Mesendoderm (in vitro differentiated cells): Measurements from ENCODE around the gene SPINDOC. TPM values are rescaled to one million over a fixed set of nuclear protein-coding genes. Genes with fewer than 3 reads are reported as not detected.

Experiments used
- DNase-seq: peaks from one replicate; pipeline ENCODE4 v3.0.0; 2013
- H2AK5ac ChIP-seq: 2 replicates; pipeline ENCODE4 v1.6.1; 2013; ENCODE audit warnings: low read length, inconsistent platforms
- H2BK120ac ChIP-seq: 2 replicates; pipeline ENCODE4 v1.6.1; 2013; ENCODE audit warnings: low read depth, mild to moderate bottlenecking, low read length, moderate library complexity, mixed read lengths
- H2BK15ac ChIP-seq: replicated peaks from 2 replicates; pipeline ENCODE4 v1.6.1; 2013; ENCODE audit warnings: low read depth, mild to moderate bottlenecking, moderate library complexity
- H2BK5ac ChIP-seq: 2 replicates; pipeline ENCODE4 v1.6.1; 2013; ENCODE audit warnings: low read length, inconsistent platforms
- H3K18ac ChIP-seq: 2 replicates; pipeline ENCODE4 v1.6.1; 2013; ENCODE audit warnings: mild to moderate bottlenecking, low read length, mixed read lengths
- H3K23ac ChIP-seq: one replicate; pipeline ENCODE4 v1.6.1; 2013; ENCODE audit warnings: low read length
- H3K27ac ChIP-seq: 2 replicates; pipeline ENCODE4 v1.5.1; 2013; ENCODE audit warnings: low read depth, mild to moderate bottlenecking, inconsistent platforms, low read length, moderate library complexity
- H3K27me3 ChIP-seq: 2 replicates; pipeline ENCODE4 v1.6.1; 2013; ENCODE audit warnings: low read length, control low read depth, mild to moderate bottlenecking, inconsistent platforms; ENCODE audit not compliant: insufficient read depth, poor library complexity
- H3K36me3 ChIP-seq: 2 replicates; pipeline ENCODE4 v1.6.1; 2013; ENCODE audit warnings: low read length, inconsistent platforms; ENCODE audit not compliant: control insufficient read depth, insufficient read depth
- H3K4ac ChIP-seq: one replicate; pipeline ENCODE4 v1.6.1; 2013; ENCODE audit warnings: low read depth, mild to moderate bottlenecking, low read length, moderate library complexity
- H3K4me1 ChIP-seq: 2 replicates; pipeline ENCODE4 v1.6.1; 2013; ENCODE audit warnings: low read depth, low read length, inconsistent platforms; ENCODE audit not compliant: control insufficient read depth
- H3K4me2 ChIP-seq: 2 replicates; pipeline ENCODE4 v1.6.1; 2013; ENCODE audit warnings: low read length
- H3K4me3 ChIP-seq: 2 replicates; pipeline ENCODE4 v1.5.1; 2013; ENCODE audit warnings: mild to moderate bottlenecking, low read length
- H3K56ac ChIP-seq: one replicate; pipeline ENCODE4 v1.6.1; 2013; ENCODE audit warnings: low read length
- H3K79me1 ChIP-seq: 2 replicates; pipeline ENCODE4 v1.6.1; 2013; ENCODE audit warnings: low read length, inconsistent platforms
- H3K79me2 ChIP-seq: 2 replicates; pipeline ENCODE4 v1.6.1; 2013; ENCODE audit warnings: mild to moderate bottlenecking, low read length; ENCODE audit not compliant: control insufficient read depth, insufficient read depth
- H3K9ac ChIP-seq: 2 replicates; pipeline ENCODE4 v1.6.1; 2013; ENCODE audit warnings: low read length, inconsistent platforms
- H4K5ac ChIP-seq: one replicate; pipeline ENCODE4 v1.6.1; 2013; ENCODE audit warnings: low read length
- H4K8ac ChIP-seq: one replicate; pipeline ENCODE4 v1.6.1; 2013; ENCODE audit warnings: low read depth, mild to moderate bottlenecking, control low read depth, low read length, moderate library complexity
- WGBS: extraction: QIAGEN DNeasy Blood & Tissue Kit; methylation state at CpG from one replicate; pipeline ENCODE4 v1.1.7; 2013; ENCODE audit warnings: low lambda C conversion rate, missing lambda C conversion rate; ENCODE audit not compliant: insufficient coverage; ENCODE audit errors: extremely low coverage; 5-methylcytosine and 5-hydroxymethylcytosine counted together
- polyA plus RNA-seq, 2 experiments: library from polyadenylated mRNA; stranded (reverse); fragments of 200-250 nt; gene quantifications; one replicate each; pipeline ENCODE4 v1.2.3, GENCODE V29; 2013

The SPINDOC gene
- polyA plus RNA-seq (2013, experiment 1 of 2), result 63.0 TPM
- polyA plus RNA-seq (2013, experiment 2 of 2), result 65.1 TPM

GRCh38 chr11:63813035-63813562 is at the start of gene SPINDOC:
Gene SPINDOC (plus strand): TSS chr11:63813456. CDS start chr11:63813687, 231 bp downstream.
- Histone ChIP-seq H3K36me3 (peaks cover 10% of the 10 kb centered on the region), H4K8ac (no peak within 1 kb of the TSS), H3K9ac (peak within 1 kb of the TSS; percentile 98), H2BK15ac (no peak within 1 kb of the TSS), H3K4me2 (peak within 1 kb of the TSS; percentile 90), H3K4ac (peak within 1 kb of the TSS; percentile 90), H3K27ac (peak within 1 kb of the TSS; percentile 81), H3K4me3 (peak within 1 kb of the TSS; percentile 99), H2BK120ac (peak within 1 kb of the TSS; percentile 6), H4K5ac (no peak within 1 kb of the TSS), H3K79me1 (peaks cover 26% of the 10 kb centered on the region), H2BK5ac (peak within 1 kb of the TSS; percentile 85), H3K23ac (peak within 1 kb of the TSS; percentile 99), H3K27me3 (no peaks in the 10 kb centered on the region), H3K56ac (peak within 1 kb of the TSS; percentile 100), H2AK5ac (peak within 1 kb of the TSS; percentile 94), H3K18ac (peak within 1 kb of the TSS; percentile 91), H3K79me2 (peaks cover 35% of the 10 kb centered on the region), H3K4me1 (peaks cover 14% of the 10 kb centered on the region)
- WGBS, result no CpG with 5 or more reads among the region's 65 CpGs
- peak; percentile 73 for DNase-seq

GRCh38 chr11:63763496-63764339 is 49.5 kb upstream of the SPINDOC start:
- no peak overlapping the region for H2AK5ac ChIP-seq
- DNase-seq, result peak; percentile 88
- peaks cover 45% of the 10 kb centered on the region for H3K79me2 ChIP-seq
- peak overlapping the region; percentile 95 for H2BK5ac ChIP-seq
- H4K5ac ChIP-seq, result no peak overlapping the region
- H3K27ac ChIP-seq, result peak overlapping the region; percentile 99
- no peak overlapping the region for H2BK120ac ChIP-seq
- no peak overlapping the region for H4K8ac ChIP-seq
- no peaks in the 10 kb centered on the region for H3K36me3 ChIP-seq
- no CpG with 5 or more reads among the region's 82 CpGs for WGBS
- H3K4ac ChIP-seq, result peak overlapping the region; percentile 74
- H3K18ac ChIP-seq, result peak overlapping the region; percentile 99
- H3K27me3 ChIP-seq, result no peaks in the 10 kb centered on the region
- H3K4me3 ChIP-seq, result peak overlapping the region; percentile 90
- H3K56ac ChIP-seq, result peak overlapping the region; percentile 98
- peak overlapping the region; percentile 99 for H3K9ac ChIP-seq
- H3K79me1 ChIP-seq, result peaks cover 6% of the 10 kb centered on the region
- H3K4me1 ChIP-seq, result peaks cover 14% of the 10 kb centered on the region
- peak overlapping the region; percentile 72 for H3K4me2 ChIP-seq
- H2BK15ac ChIP-seq, result no peak overlapping the region
- H3K23ac ChIP-seq, result peak overlapping the region; percentile 100

GRCh38 chr11:63764340-63764678 is 48.9 kb upstream of the SPINDOC start:
- H3K56ac ChIP-seq, result peak overlapping the region; percentile 72
- no peak overlapping the region for H4K5ac ChIP-seq
- no peak overlapping the region for H2AK5ac ChIP-seq
- peak overlapping the region; percentile 85 for H3K27ac ChIP-seq
- H3K4me3 ChIP-seq, result no peak overlapping the region
- H2BK5ac ChIP-seq, result peak overlapping the region; percentile 70
- peaks cover 14% of the 10 kb centered on the region for H3K4me1 ChIP-seq
- H3K79me1 ChIP-seq, result peaks cover 6% of the 10 kb centered on the region
- H3K79me2 ChIP-seq, result peaks cover 45% of the 10 kb centered on the region
- H2BK15ac ChIP-seq, result no peak overlapping the region
- no peak overlapping the region for H2BK120ac ChIP-seq
- H3K23ac ChIP-seq, result no peak overlapping the region
- H3K36me3 ChIP-seq, result no peaks in the 10 kb centered on the region
- peak overlapping the region; percentile 74 for H3K4ac ChIP-seq
- peak overlapping the region; percentile 50 for H3K9ac ChIP-seq
- WGBS, result no CpG with 5 or more reads among the region's 23 CpGs
- H3K27me3 ChIP-seq, result no peaks in the 10 kb centered on the region
- no peak overlapping the region for H4K8ac ChIP-seq
- peak overlapping the region; percentile 72 for H3K18ac ChIP-seq
- no peak for DNase-seq
- no peak overlapping the region for H3K4me2 ChIP-seq

- peak overlapping the region; percentile 67 for H2AK5ac ChIP-seq
- H3K79me2 ChIP-seq, result peaks cover 45% of the 10 kb centered on the region
- H3K23ac ChIP-seq, result no peak overlapping the region
- H3K36me3 ChIP-seq, result no peaks in the 10 kb centered on the region
- peaks cover 16% of the 10 kb centered on the region for H3K4me1 ChIP-seq
- H3K27me3 ChIP-seq, result no peaks in the 10 kb centered on the region
- WGBS, result no CpG with 5 or more reads among the region's 30 CpGs
- peak overlapping the region; percentile 74 for H3K4ac ChIP-seq
- H3K18ac ChIP-seq, result peak overlapping the region; percentile 72
- no peak overlapping the region for H4K5ac ChIP-seq
- H2BK5ac ChIP-seq, result peak overlapping the region; percentile 70
- no peak overlapping the region for H2BK120ac ChIP-seq
- peak overlapping the region; percentile 72 for H3K56ac ChIP-seq
- H3K9ac ChIP-seq, result peak overlapping the region; percentile 50
- H2BK15ac ChIP-seq, result no peak overlapping the region
- peaks cover 5% of the 10 kb centered on the region for H3K79me1 ChIP-seq
- H3K4me2 ChIP-seq, result no peak overlapping the region
- no peak overlapping the region for H4K8ac ChIP-seq
- no peak overlapping the region for H3K4me3 ChIP-seq
- DNase-seq, result peak; percentile 85
- H3K27ac ChIP-seq, result peak overlapping the region; percentile 85
These were observed 48.3 kb upstream of the SPINDOC start for GRCh38 chr11:63764679-63765647.

- Histone ChIP-seq H3K4me1 (peaks cover 14% of the 10 kb centered on the region), H2BK15ac (no peak overlapping the region), H3K4ac (no peak overlapping the region), H4K5ac (no peak overlapping the region), H3K79me2 (peaks cover 38% of the 10 kb centered on the region), H2BK5ac (no peak overlapping the region), H3K23ac (no peak overlapping the region), H3K27ac (peak overlapping the region; percentile 26), H3K4me2 (no peak overlapping the region), H3K4me3 (no peak overlapping the region), H3K36me3 (no peaks in the 10 kb centered on the region), H3K56ac (peak overlapping the region; percentile 64), H2BK120ac (no peak overlapping the region), H3K18ac (no peak overlapping the region), H3K27me3 (no peaks in the 10 kb centered on the region), H2AK5ac (no peak overlapping the region), H4K8ac (no peak overlapping the region), H3K79me1 (peaks cover 2% of the 10 kb centered on the region), H3K9ac (peak overlapping the region; percentile 89)
- no peak for DNase-seq
- no CpG with 5 or more reads among the region's 18 CpGs for WGBS
These were observed 47.5 kb upstream of the SPINDOC start for GRCh38 chr11:63765688-63766241.
